ENCODE results near the gene CFL2. TPM values are rescaled to one million over a fixed set of nuclear protein-coding genes. Genes with fewer than 3 reads are reported as not detected.

CFL2 gene
- total and polyA plus RNA-seq, 5 donors from 2014 or later, result 7.1 to 27.8 (median 7.8) TPM

DNA sequence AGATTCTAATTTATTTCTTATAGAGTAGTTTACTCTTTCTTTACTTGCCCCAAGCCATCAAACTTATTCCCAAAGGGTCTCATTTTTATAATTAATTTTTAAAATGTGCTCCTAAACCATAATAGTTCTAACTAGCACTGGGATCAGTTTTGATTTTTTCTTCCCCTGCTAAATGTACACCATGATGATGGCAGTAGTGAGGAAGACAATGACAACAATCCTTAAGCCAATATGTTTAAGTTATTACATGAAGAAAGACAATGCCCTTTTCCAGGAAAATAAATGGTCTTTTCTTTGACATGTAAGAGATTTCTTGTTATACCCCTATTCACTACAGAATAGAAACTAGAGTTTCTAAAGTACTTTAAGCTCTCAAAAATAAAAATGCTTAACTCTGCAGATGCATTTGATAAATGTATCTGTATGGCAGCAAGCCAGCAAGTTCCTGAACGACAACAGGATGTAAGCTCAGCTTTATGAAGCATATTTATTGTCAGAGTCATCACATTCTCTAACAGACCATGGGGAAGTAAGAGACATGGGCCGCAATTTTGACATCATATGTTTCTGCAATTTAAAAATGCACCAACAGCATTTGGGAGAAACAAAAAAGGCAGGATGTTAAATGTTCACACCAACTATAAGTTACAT, 48.5 kb downstream of the CFL2 start:
- ATAC-seq (ENCODE audit: low read depth in 2 of 2) (peak; percentile 89 to 94), DNase-seq (peak in 2 of 3 donors; percentile 58 to 82)
- H3K4me1 Mint-ChIP-seq, result peaks cover 11 to 20% (median 15%) of the 10 kb centered on the region in 4 donors
- Histone ChIP-seq H3K27ac (ENCODE audit: insufficient read depth, low read length, poor library complexity, severe bottlenecking) (peak overlapping the region; percentile 64), H3K36me3 (ENCODE audit: control insufficient read depth, insufficient read depth, low read length) (no peaks in the 10 kb centered on the region), H3K27me3 (ENCODE audit: control insufficient read depth, insufficient read depth, low read length) (no peaks in the 10 kb centered on the region), H3K4me1 (ENCODE audit: control insufficient read depth, insufficient read depth, low read length, poor library complexity, severe bottlenecking) (peaks cover 21% of the 10 kb centered on the region), H3K4me3 (ENCODE audit: low read depth, low read length) (peak overlapping the region; percentile 56), H3K9me3 (ENCODE audit: control insufficient read depth in 2 of 2, low read length in 2 of 2) (peaks cover 0 to 1% of the 10 kb centered on the region in 2 experiments)
- H3K27ac Mint-ChIP-seq, result peak overlapping the region; percentile 62 to 97 (median 95)
- H3K9me3 Mint-ChIP-seq, result peaks cover 0 to 4% (median 1%) of the 10 kb centered on the region in 7 donors
- peaks cover 12% of the 10 kb centered on the region for H3K27me3 Mint-ChIP-seq
- H3K36me3 Mint-ChIP-seq, result no peaks in the 10 kb centered on the region
- H3K4me3 Mint-ChIP-seq, result peak overlapping the region; percentile 17 to 86 (median 70)

DNA sequence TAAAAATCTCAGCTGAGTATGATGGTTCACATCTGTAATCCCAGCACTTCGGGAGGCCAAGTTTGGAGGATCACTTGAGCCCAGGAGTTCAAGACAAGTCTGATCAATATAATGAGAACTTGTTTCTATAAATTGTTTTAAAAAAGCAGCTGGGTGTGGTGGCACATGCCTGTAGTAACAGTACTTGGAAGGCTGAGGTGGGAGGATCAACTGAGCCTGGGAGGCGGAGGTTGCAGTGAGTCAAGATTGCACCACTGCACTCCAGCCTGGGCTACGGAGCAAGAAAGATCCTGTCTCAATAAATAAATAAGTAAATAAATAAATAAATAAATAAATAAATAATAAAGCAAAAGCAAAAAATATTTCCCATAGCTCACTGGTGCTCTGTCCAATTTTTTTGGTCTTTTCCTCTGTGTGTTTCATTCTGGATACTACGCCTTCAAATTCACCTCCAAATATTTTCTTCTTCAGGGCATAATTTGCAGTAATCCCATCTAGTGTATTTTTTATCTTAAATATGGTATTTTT, 51.8 kb downstream of the CFL2 start:
- peaks cover 21% of the 10 kb centered on the region for H3K4me1 ChIP-seq (ENCODE audit: control insufficient read depth, insufficient read depth, low read length, poor library complexity, severe bottlenecking)
- Mint-ChIP-seq H3K4me1 (peaks cover 10 to 20% (median 14%) of the 10 kb centered on the region in 4 donors), H3K9me3 (peaks cover 0 to 4% (median 1%) of the 10 kb centered on the region in 7 donors), H3K4me3 (no peak overlapping the region), H3K27me3 (peaks cover 27% of the 10 kb centered on the region), H3K36me3 (no peaks in the 10 kb centered on the region), H3K27ac (no peak overlapping the region)
- H3K36me3 ChIP-seq (ENCODE audit: control insufficient read depth, insufficient read depth, low read length), result no peaks in the 10 kb centered on the region
- no peak overlapping the region for H3K4me3 ChIP-seq (ENCODE audit: low read depth, low read length)
- peaks cover 0 to 1% of the 10 kb centered on the region in 2 experiments for H3K9me3 ChIP-seq (ENCODE audit: control insufficient read depth in 2 of 2, low read length in 2 of 2)
- no peak overlapping the region for H3K27ac ChIP-seq (ENCODE audit: insufficient read depth, low read length, poor library complexity, severe bottlenecking)
- no peak for DNase-seq
- no peak for ATAC-seq (ENCODE audit: low read depth in 2 of 2)
- no peaks in the 10 kb centered on the region for H3K27me3 ChIP-seq (ENCODE audit: control insufficient read depth, insufficient read depth, low read length)

DNA sequence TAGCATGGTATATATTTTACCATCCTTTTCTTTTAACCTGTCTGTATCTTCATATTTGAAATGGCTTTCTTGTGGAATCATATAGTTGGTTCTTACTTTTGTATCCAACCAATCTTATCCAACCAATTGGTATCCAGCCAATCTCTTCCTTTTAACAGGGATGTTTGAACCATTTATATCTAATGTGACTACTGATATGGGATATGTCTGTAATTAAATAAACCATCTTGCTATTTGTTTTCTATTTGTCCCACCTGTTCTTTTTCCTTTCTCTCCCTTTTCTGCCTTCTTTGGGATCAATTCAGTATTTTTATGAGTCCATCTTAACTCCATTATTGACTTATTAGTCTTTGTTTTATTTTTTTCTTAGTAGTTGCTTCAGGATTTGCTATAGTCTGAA, 53.6 kb downstream of the CFL2 start:
- peaks cover 0 to 4% (median 1%) of the 10 kb centered on the region in 7 donors for H3K9me3 Mint-ChIP-seq
- no peak for ATAC-seq (ENCODE audit: low read depth in 2 of 2)

More for the DNA sequence above, 53.6 kb downstream of the CFL2 start:
- H3K36me3 ChIP-seq (ENCODE audit: control insufficient read depth, insufficient read depth, low read length), result no peaks in the 10 kb centered on the region
- no peaks in the 10 kb centered on the region for H3K27me3 ChIP-seq (ENCODE audit: control insufficient read depth, insufficient read depth, low read length)
- H3K36me3 Mint-ChIP-seq, result no peaks in the 10 kb centered on the region
- H3K27me3 Mint-ChIP-seq, result peaks cover 24% of the 10 kb centered on the region
- peak overlapping the region in 1 of 4 donors; percentile 4 for H3K4me3 Mint-ChIP-seq
- peaks cover 7% of the 10 kb centered on the region for H3K4me1 ChIP-seq (ENCODE audit: control insufficient read depth, insufficient read depth, low read length, poor library complexity, severe bottlenecking)
- H3K4me3 ChIP-seq (ENCODE audit: low read depth, low read length), result no peak overlapping the region
- no peak overlapping the region for H3K27ac Mint-ChIP-seq
- peaks cover 3 to 10% (median 7%) of the 10 kb centered on the region in 4 donors for H3K4me1 Mint-ChIP-seq
- H3K27ac ChIP-seq (ENCODE audit: insufficient read depth, low read length, poor library complexity, severe bottlenecking), result no peak overlapping the region
- H3K9me3 ChIP-seq (ENCODE audit: control insufficient read depth in 2 of 2, low read length in 2 of 2), result peaks cover 0 to 1% of the 10 kb centered on the region in 2 experiments
- no peak for DNase-seq

Other genes starting within 250 kb of the CFL2 start
- gene EAPP, start 174.9 kb downstream of the CFL2 start, total RNA-seq, result 86.0 TPM
- gene EAPP, start 174.9 kb downstream of the CFL2 start, polyA plus RNA-seq, result 100 to 1,000 TPM; 122 to 171 (median 141) TPM
- gene SNX6, start 84.4 kb downstream of the CFL2 start, total RNA-seq, result 88.7 TPM
- 100 to 1,000 TPM; 132 to 171 (median 143) TPM for gene SNX6, start 84.4 kb downstream of the CFL2 start, polyA plus RNA-seq
- gene BAZ1A, start 160.8 kb upstream of the CFL2 start, total RNA-seq, result 55.1 TPM
- 10 to 100 TPM in 2 of 4 donors, 1 to 10 TPM in 2; 9.4 to 12.1 (median 10.1) TPM for gene BAZ1A, start 160.8 kb upstream of the CFL2 start, polyA plus RNA-seq